BJ (cell line): ENCODE data around the gene METTL25B. TPM values are rescaled to one million over a fixed set of nuclear protein-coding genes. Genes with fewer than 3 reads are reported as not detected.

ENCODE experiments used
- CTCF ChIA-PET: fragments of 350-600 bp; formaldehyde crosslinking; extraction: SDS; loops from one replicate; lab custom pipeline; 2021; ENCODE audit warnings: antibody characterized with exemption, inconsistent platforms; lab: Yijun Ruan, JAX
- POLR2A ChIA-PET: fragments of 300-600 bp; sonication (Branson Sonifier 250); formaldehyde crosslinking; extraction: SDS; loops from one replicate; lab custom pipeline; 2021; ENCODE audit warnings: antibody characterized with exemption; lab: Charles Lee
- DNase-seq: peaks from one replicate; pipeline ENCODE4 v3.0.0-alpha.2; 2011; ENCODE audit warnings: low read depth
- H3K27me3 ChIP-seq: 2 replicates; pipeline ENCODE4 v1.6.0; 2011; ENCODE audit warnings: low read length; ENCODE audit not compliant: control insufficient read depth, insufficient read depth
- H3K36me3 ChIP-seq: 2 replicates; pipeline ENCODE4 v1.5.1; 2011; ENCODE audit warnings: low read length; ENCODE audit not compliant: control insufficient read depth, insufficient read depth
- H3K4me3 ChIP-seq: 2 replicates; pipeline ENCODE4 v1.5.1; 2011; ENCODE audit warnings: low read depth, mild to moderate bottlenecking, control low read depth, low read length
- CTCF ChIP-seq: IDR thresholded peaks from 2 replicates; pipeline ENCODE4 v1.5.1; 2011; ENCODE audit warnings: low read depth, mild to moderate bottlenecking, control low read depth, inconsistent platforms, low read length, moderate library complexity; ENCODE audit not compliant: insufficient read depth
- polyA plus RNA-seq: library from polyadenylated mRNA; depleted of rRNA; stranded (reverse); fragments of >200 nt; gene quantifications from 2 replicates; pipeline ENCODE4 v1.2.3, GENCODE V29; 2011; rRNA removed

The METTL25B gene
- polyA plus RNA-seq, 1 experiment: 14.6 TPM

- Histone ChIP-seq H3K4me3 (no peak overlapping the region), H3K27me3 (no peaks in the 10 kb centered on the region), H3K36me3 (peaks cover 10% of the 10 kb centered on the region)
- ChIA-PET POLR2A (no interaction called here), CTCF (interaction anchor here (0.8 to 7.5 kb wide), 11 partner anchors 9 to 145 kb away, joined by 3 to 60 read pairs (median 4); partner anchors contain the start of gene NTRK1)
- no peak for TF ChIP-seq CTCF
- no peak for DNase-seq
These were observed 53.4 kb downstream of the METTL25B start for GRCh38 chr1:156781585-156782186.

- Histone ChIP-seq H3K4me3 (no peak overlapping the region), H3K27me3 (no peaks in the 10 kb centered on the region), H3K36me3 (peaks cover 13% of the 10 kb centered on the region)
- no peak for DNase-seq
- TF ChIP-seq CTCF: no peak
- CTCF ChIA-PET: interaction anchor here (0.7 to 7.5 kb wide), 7 partner anchors 10 to 146 kb away, joined by 3 to 60 read pairs (median 4); partner anchors contain the start of gene NTRK1
- POLR2A ChIA-PET: no interaction called here
These were observed 57.2 kb downstream of the METTL25B start for GRCh38 chr1:156785458-156785857.

Other genes with a start within 250 kb of the METTL25B start
- 11.7 and 15.1 TPM in 2 replicates for gene MEF2D, start 227.7 kb upstream of the METTL25B start, polyA plus RNA-seq
- 16.9 and 28.1 TPM in 2 replicates for gene IQGAP3, start 155.9 kb upstream of the METTL25B start, polyA plus RNA-seq
- not detected in 2 replicates for gene TTC24, start 148.7 kb upstream of the METTL25B start, polyA plus RNA-seq
- 37.8 and 63.3 TPM in 2 replicates for gene NAXE, start 136.7 kb upstream of the METTL25B start, polyA plus RNA-seq
- gene GPATCH4, start 127.0 kb upstream of the METTL25B start, polyA plus RNA-seq: 21.2 and 23.9 TPM in 2 replicates
- gene HAPLN2, start 109.1 kb upstream of the METTL25B start, polyA plus RNA-seq: not detected in 2 replicates
- 0.02 TPM in 1 of 2 replicates, not detected in the other for gene BCAN, start 86.4 kb upstream of the METTL25B start, polyA plus RNA-seq
- gene NES, start 51.1 kb upstream of the METTL25B start, polyA plus RNA-seq: 15.0 and 17.5 TPM in 2 replicates
- 52.8 and 75.9 TPM in 2 replicates for gene CRABP2, start 22.9 kb upstream of the METTL25B start, polyA plus RNA-seq
- gene ISG20L2, start 297 bp downstream of the METTL25B start, polyA plus RNA-seq: 30.6 and 36.6 TPM in 2 replicates
- gene MRPL24, start 12.6 kb downstream of the METTL25B start, polyA plus RNA-seq: 104 and 120 TPM in 2 replicates
- gene HDGF, start 23.2 kb downstream of the METTL25B start, polyA plus RNA-seq: 179 and 180 TPM in 2 replicates
- gene PRCC, start 39.1 kb downstream of the METTL25B start, polyA plus RNA-seq: 60.3 and 93.6 TPM in 2 replicates
- 0.17 TPM in 1 of 2 replicates, not detected in the other for gene SH2D2A, start 88.4 kb downstream of the METTL25B start, polyA plus RNA-seq
- gene INSRR, start 130.6 kb downstream of the METTL25B start, polyA plus RNA-seq: not detected in 2 replicates
- gene NTRK1, start 132.4 kb downstream of the METTL25B start, polyA plus RNA-seq: 0.02 TPM in 1 of 2 replicates, not detected in the other
- gene PEAR1, start 165.2 kb downstream of the METTL25B start, polyA plus RNA-seq: 25.0 and 50.4 TPM in 2 replicates
- 0.75 and 1.2 TPM in 2 replicates for gene LRRC71, start 192.2 kb downstream of the METTL25B start, polyA plus RNA-seq